ENCODE data around the gene ENTPD7.
A peak's percentile ranks its signal among the peaks of the same experiment; 100 is the strongest.
"Not testable (repeated sequence)": the region's sequence is repeated elsewhere in the genome, so short reads cannot be mapped to it uniquely, and the experiment has no call there.

The ENTPD7 gene

GRCh38 chr10:99682032-99682431 lies 22.7 kb downstream of the ENTPD7 start:
- FAIRE-seq (no peak), DNase-seq (ENCODE audit: insufficient read length, low spot score) (no peak)

DNA sequence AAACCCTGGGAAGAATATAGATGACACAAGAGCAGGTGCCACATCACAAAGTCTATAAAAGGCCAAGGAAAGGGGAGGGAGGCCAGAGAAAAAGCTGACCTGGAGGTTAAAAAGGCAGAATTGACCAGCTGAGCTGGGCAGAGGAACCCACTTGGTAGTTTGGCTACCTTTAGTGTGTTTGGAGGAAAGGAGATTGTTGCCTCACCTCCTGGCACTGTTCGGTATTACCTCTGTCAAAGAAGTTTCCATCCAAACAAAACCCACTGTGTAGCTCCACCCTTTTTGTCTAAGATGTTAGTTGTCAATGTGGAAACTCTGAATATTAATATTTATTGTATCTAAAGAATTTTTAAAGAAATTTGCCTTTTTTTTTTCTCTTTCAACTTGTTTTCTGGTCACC lies 23.4 kb downstream of the ENTPD7 start:
- no peak for FAIRE-seq
- DNase-seq (ENCODE audit: insufficient read length, low spot score), result no peak

- FAIRE-seq, result no peak
- DNase-seq (ENCODE audit: insufficient read length, low spot score), result no peak
These were observed 26.3 kb downstream of the ENTPD7 start for GRCh38 chr10:99685597-99685967.

- FAIRE-seq, result no peak
- no peak for DNase-seq (ENCODE audit: insufficient read length, low spot score)
These were observed 30.2 kb downstream of the ENTPD7 start for GRCh38 chr10:99689461-99689860.

- no peak for DNase-seq (ENCODE audit: insufficient read length, low spot score)
- FAIRE-seq, result no peak
These were observed 34.7 kb downstream of the ENTPD7 start for GRCh38 chr10:99693933-99694583.

GRCh38 chr10:99695761-99696160 lies 36.5 kb downstream of the ENTPD7 start:
- no peak for DNase-seq (ENCODE audit: insufficient read length, low spot score)
- no peak for FAIRE-seq

- FAIRE-seq (no peak), DNase-seq (ENCODE audit: insufficient read length, low spot score) (no peak)
These were observed 39.3 kb downstream of the ENTPD7 start for GRCh38 chr10:99698504-99699080.

DNA sequence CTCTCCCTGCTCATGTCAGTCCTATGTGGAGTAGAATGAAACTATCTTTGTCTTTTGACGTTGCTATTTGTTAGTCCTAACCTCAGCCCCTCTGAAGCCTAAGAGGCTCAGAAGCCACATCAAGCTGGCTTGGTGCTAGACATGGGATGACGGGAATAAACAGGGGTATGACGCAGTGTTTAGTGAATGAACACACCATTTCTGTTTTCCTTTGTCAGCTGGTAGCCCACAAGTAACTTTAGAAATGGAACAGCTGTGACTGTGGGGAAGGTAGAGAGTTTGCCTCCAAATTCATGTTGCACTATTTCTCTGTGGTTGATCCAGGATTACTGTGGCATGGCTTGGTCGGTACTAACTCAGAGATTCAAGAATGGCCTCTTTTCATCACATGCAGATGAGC lies 41.3 kb downstream of the ENTPD7 start:
- FAIRE-seq, result no peak
- no peak for DNase-seq (ENCODE audit: insufficient read length, low spot score)

DNA sequence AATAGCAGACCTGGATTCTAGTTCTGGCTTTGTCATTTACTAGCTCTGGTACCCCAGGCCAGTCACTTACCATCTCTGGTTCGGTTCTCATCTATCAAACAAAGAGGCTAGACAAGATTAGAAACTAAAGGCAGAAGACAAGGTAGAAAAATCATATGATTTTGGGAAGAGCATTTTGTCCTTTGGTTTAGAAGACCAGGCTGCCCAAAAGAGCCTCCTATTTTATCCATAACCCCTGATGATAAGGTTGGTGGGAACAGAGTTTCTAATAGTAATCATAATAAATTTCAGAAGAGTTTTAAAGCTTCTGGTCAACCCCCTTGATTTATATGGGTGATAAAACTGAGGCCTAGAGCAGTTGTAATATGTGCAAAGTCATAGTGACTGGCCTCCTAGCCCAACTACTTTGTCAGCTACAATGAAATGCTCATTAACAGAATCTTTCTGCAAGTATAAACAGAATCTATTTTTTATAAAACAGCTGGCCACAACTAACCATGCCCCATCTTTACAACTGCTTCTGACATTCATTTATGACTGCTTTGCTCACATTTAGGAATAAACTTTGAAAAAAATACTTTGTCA lies 49.2 kb downstream of the ENTPD7 start:
- DNase-seq (ENCODE audit: insufficient read length, low spot score), result no peak
- FAIRE-seq, result no peak

DNA sequence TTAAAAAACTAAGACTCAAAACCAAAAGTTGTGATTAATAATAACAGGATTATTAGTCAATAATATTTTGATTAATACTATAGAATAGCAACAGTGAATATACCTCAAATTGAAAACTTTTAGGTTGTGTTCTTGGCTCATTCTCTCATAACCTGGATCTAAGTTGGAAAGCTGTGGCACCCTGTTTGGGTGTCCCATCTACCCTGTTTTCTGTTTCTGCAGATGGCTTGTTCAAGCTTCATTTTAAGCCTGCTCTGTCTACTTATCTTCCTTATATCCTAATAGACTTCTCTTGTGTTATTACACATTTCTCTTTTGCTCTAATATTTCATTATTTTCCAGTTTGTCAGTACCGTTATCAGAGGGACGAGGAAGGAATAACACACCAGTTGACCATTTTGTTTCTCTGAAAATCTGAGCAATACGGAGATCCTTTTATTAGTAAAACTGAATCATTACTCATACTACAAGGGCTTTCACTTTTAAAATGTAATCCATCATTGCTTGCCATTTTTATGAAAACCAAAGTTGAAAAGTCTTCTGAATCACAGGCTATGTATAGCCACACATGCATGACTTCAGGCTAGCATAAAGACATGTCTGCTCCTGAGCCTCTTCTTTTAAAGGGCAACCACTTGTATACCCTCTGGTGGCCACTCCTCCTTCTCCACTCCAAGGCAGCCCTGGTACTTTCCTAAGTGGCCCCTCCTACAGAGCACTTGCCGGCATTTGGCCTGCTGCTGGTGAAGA lies 50.3 kb downstream of the ENTPD7 start:
- DNase-seq (ENCODE audit: insufficient read length, low spot score) (no peak), FAIRE-seq (no peak)

- DNase-seq (ENCODE audit: insufficient read length, low spot score), result peak; percentile 53
These were observed 51.9 kb downstream of the ENTPD7 start for GRCh38 chr10:99711129-99711719.

DNA sequence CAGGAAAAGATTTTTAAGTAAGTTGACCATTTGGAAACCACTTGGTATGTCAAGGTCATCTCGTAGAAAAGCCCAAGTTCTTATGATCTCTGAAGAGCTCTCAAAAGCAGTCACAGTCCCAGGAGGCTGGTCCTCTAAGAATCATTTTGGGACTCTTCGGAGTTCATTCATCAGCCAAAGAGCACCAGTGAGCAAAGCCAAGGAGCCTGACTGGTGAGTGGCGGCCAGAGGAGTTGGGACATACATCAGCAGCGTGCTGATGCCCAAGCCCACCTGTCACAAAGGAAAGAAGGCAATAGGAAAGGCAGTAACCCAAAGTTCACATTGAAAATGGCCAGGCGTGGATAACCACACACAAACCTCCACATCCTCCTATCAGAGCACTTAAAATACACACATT lies 55.1 kb downstream of the ENTPD7 start:
- FAIRE-seq (no peak), DNase-seq (ENCODE audit: insufficient read length, low spot score) (no peak)

More at GRCh38 chr10:99711129-99711719, 51.9 kb downstream of the ENTPD7 start:
- FAIRE-seq, result no peak

GRCh38 chr10:99720387-99720786 lies 61.1 kb downstream of the ENTPD7 start:
- DNase-seq (ENCODE audit: insufficient read length, low spot score) (no peak), FAIRE-seq (no peak)

DNA sequence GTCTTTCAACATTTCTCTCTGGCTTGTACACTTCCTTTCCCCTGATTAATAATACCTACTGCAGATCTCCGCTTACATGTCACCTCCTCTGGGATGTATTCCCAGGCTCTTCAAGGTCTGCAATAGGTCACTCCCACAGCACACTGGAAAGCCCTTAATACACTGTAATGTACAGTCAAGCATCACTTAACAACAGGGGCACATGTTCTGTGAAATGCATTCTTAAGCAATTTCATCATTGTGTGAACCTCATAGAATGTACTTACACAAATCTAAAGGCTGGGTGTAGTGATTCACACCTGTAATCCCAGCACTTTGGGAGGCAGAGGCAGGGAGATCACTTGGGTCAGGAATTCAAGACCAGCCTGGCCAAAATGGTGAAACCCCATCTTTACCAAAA lies 70.7 kb downstream of the ENTPD7 start:
- FAIRE-seq (no peak), DNase-seq (ENCODE audit: insufficient read length, low spot score) (no peak)

DNA sequence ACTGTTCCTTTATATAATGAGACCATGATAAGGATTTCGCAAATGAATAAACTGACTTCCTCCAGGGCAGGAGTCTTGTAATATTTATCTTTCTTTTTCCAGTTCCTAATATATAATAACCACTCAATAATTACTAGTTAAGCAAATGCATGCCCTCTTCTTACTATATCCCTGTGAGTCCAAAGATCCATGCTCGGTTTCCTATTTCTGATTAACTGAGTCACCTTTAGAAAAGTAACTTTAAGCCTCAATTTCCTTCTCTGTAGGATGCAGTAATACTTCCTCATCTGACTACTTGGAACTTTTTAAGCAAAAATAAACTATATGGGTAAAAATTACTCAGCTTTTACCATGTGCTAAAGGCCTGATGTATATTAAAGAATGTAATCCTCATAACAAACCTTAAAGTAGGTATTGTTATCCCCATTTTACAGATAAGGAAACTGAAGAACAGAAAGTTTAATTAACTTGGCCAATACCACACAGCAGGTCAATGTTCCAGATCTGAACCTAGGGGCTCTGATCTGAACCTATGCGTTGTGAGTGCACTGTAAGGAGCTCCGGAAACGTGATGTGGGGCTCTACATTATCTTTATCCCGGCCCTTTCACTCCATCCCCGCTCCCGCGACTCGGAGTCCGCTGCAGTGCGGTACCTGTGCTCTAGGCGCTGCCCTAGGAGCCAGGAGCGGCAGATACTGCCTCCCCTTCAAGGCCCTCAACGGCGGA lies 72.2 kb downstream of the ENTPD7 start:
- FAIRE-seq, result no peak
- no peak for DNase-seq (ENCODE audit: insufficient read length, low spot score)

- peak; percentile 97 for DNase-seq (ENCODE audit: insufficient read length, low spot score)
- FAIRE-seq, result peak; percentile 83
These were observed 72.9 kb downstream of the ENTPD7 start, which contains the start of the genes COX15 and CUTC for GRCh38 chr10:99732033-99732842. TSS of gene COX15 (minus strand) at chr10:99732127. CDS start at chr10:99732049, 78 bp downstream. TSS of gene CUTC (plus strand) at chr10:99732234. CDS start at chr10:99732349, 115 bp downstream.

DNA sequence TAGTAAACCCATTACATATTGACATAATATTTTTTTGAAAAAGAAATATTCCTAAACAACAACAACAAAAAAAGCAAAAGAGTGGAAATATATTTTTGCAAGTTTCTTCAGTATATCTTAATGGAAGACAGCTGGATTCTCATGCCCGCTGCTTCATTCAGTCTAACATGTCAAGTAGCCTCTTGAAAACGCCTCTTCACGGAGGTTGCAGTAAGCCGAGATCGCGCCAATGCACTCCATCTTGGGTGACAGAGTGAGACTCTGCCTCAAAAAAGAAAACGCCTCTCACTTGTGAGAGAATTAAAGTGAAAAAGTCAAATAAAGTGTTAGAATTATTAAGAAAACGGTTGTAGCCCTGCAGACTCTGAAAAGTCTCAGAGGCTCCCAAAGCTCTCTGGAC lies 74.1 kb downstream of the ENTPD7 start:
- no peak for FAIRE-seq
- no peak for DNase-seq (ENCODE audit: insufficient read length, low spot score)

- not testable (repeated sequence) for DNase-seq (ENCODE audit: insufficient read length, low spot score); FAIRE-seq
These were observed 74.8 kb downstream of the ENTPD7 start for GRCh38 chr10:99734111-99734510.

DNA sequence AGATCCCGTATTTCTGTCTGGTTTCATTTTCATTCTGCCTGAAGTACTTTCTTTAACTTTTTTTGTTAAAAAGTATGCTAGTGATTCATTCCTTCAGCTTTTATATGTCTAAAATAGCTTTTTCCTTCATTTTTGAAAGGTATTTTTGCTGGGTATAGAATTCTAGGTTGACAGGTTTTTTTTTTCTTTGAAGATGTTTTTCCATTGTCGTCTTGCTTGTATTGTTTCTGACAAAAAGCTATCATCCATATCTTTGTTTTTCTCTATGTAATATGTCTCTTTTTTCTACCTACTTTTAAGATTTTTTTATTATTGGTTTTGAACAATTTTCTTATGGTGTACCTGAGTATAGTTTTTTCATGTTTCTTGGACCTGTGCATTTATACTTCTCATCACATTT lies 81.0 kb downstream of the ENTPD7 start:
- FAIRE-seq (no peak), DNase-seq (ENCODE audit: insufficient read length, low spot score) (no peak)
